Mucosa of descending colon (tissue), 3 donors: ENCODE results near the gene EYA3. TPM values are rescaled to one million over a fixed set of nuclear protein-coding genes. Genes with fewer than 3 reads are reported as not detected.

Experiments used
- ATAC-seq: fragments of 200-7000 bp; cut with Tn5 transposase; one replicate; pipeline ENCODE4 v1.9.1; 2020; ENCODE audit warnings: mild to moderate bottlenecking, moderate library complexity
- DNase-seq, 3 donors: peaks; one replicate each; pipeline ENCODE4 v3.0.0-alpha.2; 2020
- H3K36me3 ChIP-seq: fragments of 200-600 bp; one replicate; pipeline ENCODE4 v1.8.0; 2021; ENCODE audit warnings: low read depth, mild to moderate bottlenecking
- H3K4me1 ChIP-seq: fragments of 200-600 bp; one replicate; pipeline ENCODE4 v1.8.0; 2021; ENCODE audit warnings: low read depth, mild to moderate bottlenecking
- H3K4me3 ChIP-seq: fragments of 200-600 bp; one replicate; pipeline ENCODE4 v1.8.0; 2021; ENCODE audit warnings: mild to moderate bottlenecking
- H3K9me3 ChIP-seq: fragments of 200-600 bp; one replicate; pipeline ENCODE4 v1.8.0; 2021; ENCODE audit warnings: mild to moderate bottlenecking
- intact Hi-C, 2 donors: fragments of 100-400 bp; cut with DNase I in 1 of 2; cut with micrococcal nuclease in 1 of 2; formaldehyde crosslinking; loops; one replicate each; pipeline versions ENCODE4 v1.11.0 to v1.11.1; 2022; cut with DNase I, micrococcal nuclease
- total RNA-seq, 3 donors: library from RNA; stranded (reverse); fragmentation: NEBNext Ultra II Directional in 2 of 3; extraction: Animal tissue kit (Norgen Biotek cat#: 25700) in 2 of 3; gene quantifications; one replicate each; pipeline versions ENCODE4 v1.2.1 to v1.2.4, GENCODE V29; 2021 to 2023
- TF ChIP-seq, protein P1 (sequence below): fragments of 200-600 bp; IDR thresholded peaks from one replicate; pipeline ENCODE4 v1.8.0; 2022; ENCODE audit warnings: antibody characterized with exemption, mild to moderate bottlenecking
- donor health status: DM: no; HTN: no; CAD: no; lungs with moderate emphysema.
- donor health status: DM: no; HTN: no; CAD: no.
- donor health status: DM: no; HTN: yes; CAD: no.

Gene EYA3
- total RNA-seq, 3 donors from 2014 or later = 19.2 to 22.8 (median 19.9) TPM

DNA sequence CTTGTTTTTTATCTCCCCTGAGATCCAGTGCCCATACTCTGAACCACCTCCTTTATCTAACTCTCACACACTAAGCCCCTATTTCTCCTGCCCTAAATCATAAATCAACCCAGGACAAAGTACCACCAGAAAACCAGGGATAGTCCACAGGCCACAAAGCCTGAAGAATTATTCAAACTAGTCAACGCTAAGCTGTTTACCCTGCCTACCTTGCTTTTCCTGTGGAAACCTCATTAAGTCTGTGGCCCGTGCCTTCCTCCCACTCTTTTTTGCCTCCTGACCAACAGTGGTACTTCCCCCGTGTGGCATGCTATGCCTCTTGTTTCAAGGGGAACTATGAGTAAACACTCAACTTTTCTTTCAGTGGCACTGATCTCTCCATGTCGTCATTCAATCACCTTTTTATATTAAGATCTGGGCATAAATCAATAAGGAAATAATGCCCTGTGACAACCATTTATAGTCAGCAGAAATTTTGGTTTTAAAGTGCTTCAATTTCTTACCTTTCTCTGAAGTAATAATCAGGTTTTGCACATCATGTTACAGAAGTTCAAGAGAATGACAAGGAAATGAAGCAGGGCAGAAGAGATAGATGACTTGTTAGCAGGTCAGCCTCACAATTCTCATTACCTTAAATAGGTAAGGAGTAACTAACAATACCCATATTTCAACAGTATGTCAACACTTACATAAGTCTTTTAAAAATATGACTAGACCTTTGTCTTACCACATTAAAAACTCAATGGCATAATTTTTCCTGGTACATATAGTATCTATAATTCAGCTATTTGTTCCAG lies 32.1 kb downstream of the EYA3 start:
- no peak overlapping the region for H3K4me3 ChIP-seq
- no peaks in the 10 kb centered on the region for H3K36me3 ChIP-seq
- H3K9me3 ChIP-seq = no peaks in the 10 kb centered on the region
- peak; percentile 33 for ATAC-seq
- TF ChIP-seq, protein P1, sequence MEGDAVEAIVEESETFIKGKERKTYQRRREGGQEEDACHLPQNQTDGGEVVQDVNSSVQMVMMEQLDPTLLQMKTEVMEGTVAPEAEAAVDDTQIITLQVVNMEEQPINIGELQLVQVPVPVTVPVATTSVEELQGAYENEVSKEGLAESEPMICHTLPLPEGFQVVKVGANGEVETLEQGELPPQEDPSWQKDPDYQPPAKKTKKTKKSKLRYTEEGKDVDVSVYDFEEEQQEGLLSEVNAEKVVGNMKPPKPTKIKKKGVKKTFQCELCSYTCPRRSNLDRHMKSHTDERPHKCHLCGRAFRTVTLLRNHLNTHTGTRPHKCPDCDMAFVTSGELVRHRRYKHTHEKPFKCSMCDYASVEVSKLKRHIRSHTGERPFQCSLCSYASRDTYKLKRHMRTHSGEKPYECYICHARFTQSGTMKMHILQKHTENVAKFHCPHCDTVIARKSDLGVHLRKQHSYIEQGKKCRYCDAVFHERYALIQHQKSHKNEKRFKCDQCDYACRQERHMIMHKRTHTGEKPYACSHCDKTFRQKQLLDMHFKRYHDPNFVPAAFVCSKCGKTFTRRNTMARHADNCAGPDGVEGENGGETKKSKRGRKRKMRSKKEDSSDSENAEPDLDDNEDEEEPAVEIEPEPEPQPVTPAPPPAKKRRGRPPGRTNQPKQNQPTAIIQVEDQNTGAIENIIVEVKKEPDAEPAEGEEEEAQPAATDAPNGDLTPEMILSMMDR = no peak
- no peaks in the 10 kb centered on the region for H3K4me1 ChIP-seq
- no peak for DNase-seq
- intact Hi-C loops = no loop called here

- ATAC-seq (no peak), DNase-seq (no peak)
- intact Hi-C loops = no loop called here
- Histone ChIP-seq H3K36me3 (no peaks in the 10 kb centered on the region), H3K4me1 (no peaks in the 10 kb centered on the region), H3K4me3 (no peak overlapping the region), H3K9me3 (no peaks in the 10 kb centered on the region)
- TF ChIP-seq, protein P1 = no peak
Observed at GRCh38 chr1:28050776-28051175, 37.6 kb downstream of the EYA3 start.

- Histone ChIP-seq H3K9me3 (no peaks in the 10 kb centered on the region), H3K4me3 (no peak overlapping the region), H3K4me1 (no peaks in the 10 kb centered on the region), H3K36me3 (no peaks in the 10 kb centered on the region)
- ATAC-seq = no peak
- TF ChIP-seq, protein P1 = no peak
- no peak for DNase-seq
- intact Hi-C loops = no loop called here
Observed at GRCh38 chr1:28046716-28047115, 41.7 kb downstream of the EYA3 start.

DNA sequence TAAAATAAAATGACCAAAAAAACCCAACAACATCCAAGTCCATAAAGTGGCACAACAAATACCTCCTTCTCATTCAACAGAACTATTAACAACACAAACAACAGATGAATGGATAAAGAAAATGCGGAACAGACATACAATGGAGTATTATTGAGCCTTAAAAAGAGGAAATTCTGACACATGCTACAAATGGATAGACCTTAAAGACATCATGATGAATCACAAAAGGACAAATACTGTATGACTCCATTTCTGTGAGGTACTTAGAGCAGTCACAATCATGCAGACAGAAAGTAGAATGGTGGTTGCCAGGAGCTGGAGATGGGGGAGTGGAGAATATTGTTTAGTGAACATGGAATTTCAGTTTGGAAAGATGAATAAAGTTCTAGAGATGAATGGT lies 42.6 kb downstream of the EYA3 start:
- no peaks in the 10 kb centered on the region for H3K36me3 ChIP-seq
- H3K4me3 ChIP-seq = no peak overlapping the region
- ATAC-seq (no peak), DNase-seq (no peak)
- no peaks in the 10 kb centered on the region for H3K9me3 ChIP-seq
- intact Hi-C loops = no loop called here
- no peaks in the 10 kb centered on the region for H3K4me1 ChIP-seq
- TF ChIP-seq, protein P1 = no peak

- no peak for ATAC-seq
- DNase-seq = no peak
- TF ChIP-seq, protein P1 = no peak
- no peaks in the 10 kb centered on the region for H3K9me3 ChIP-seq
- no peak overlapping the region for H3K4me3 ChIP-seq
- intact Hi-C loops = no loop called here
- H3K36me3 ChIP-seq = no peaks in the 10 kb centered on the region
- H3K4me1 ChIP-seq = no peaks in the 10 kb centered on the region
Observed at GRCh38 chr1:28044399-28044798, 44.0 kb downstream of the EYA3 start.

- TF ChIP-seq, protein P1 = no peak
- H3K4me1 ChIP-seq = no peaks in the 10 kb centered on the region
- intact Hi-C loops = no loop called here
- DNase-seq = no peak
- H3K4me3 ChIP-seq = no peak overlapping the region
- no peak for ATAC-seq
- H3K36me3 ChIP-seq = no peaks in the 10 kb centered on the region
- H3K9me3 ChIP-seq = no peaks in the 10 kb centered on the region
Observed at GRCh38 chr1:28039341-28039740, 49.1 kb downstream of the EYA3 start.
